GM12892 (cell line): Measurements from ENCODE around the gene GRK4.

Experiments used
- DNase-seq: peaks from one replicate; pipeline ENCODE4 v3.0.0; 2011; ENCODE audit not compliant: insufficient read length
- FAIRE-seq: peaks from 2 replicates; lab custom pipeline; 2011; peaks lifted over from hg19 to GRCh38; lab: Jason Lieb, UNC
- POLR2A ChIP-seq: IDR thresholded peaks from 2 replicates; pipeline ENCODE4 v1.6.1; 2011; ENCODE audit warnings: low read depth, low read length, control low read depth
- POLR2AphosphoS5 ChIP-seq: IDR thresholded peaks from 2 replicates; pipeline ENCODE4 v1.6.1; 2011; ENCODE audit warnings: low read depth, low read length, control low read depth
- TAF1 ChIP-seq: IDR thresholded peaks from 2 replicates; pipeline ENCODE4 v1.6.1; 2011; ENCODE audit warnings: low read depth, mild to moderate bottlenecking, control low read depth, low read length, borderline replicate concordance

Gene GRK4

GRCh38 chr4:3021127-3021526 lies 57.8 kb downstream of the GRK4 start:
- no peak for FAIRE-seq
- DNase-seq = no peak
- no peak for TF ChIP-seq POLR2A
- TF ChIP-seq POLR2AphosphoS5 = no peak
- TF ChIP-seq TAF1 = no peak

GRCh38 chr4:3021627-3022026 lies 58.3 kb downstream of the GRK4 start:
- TF ChIP-seq TAF1 (no peak), POLR2A (no peak), POLR2AphosphoS5 (no peak)
- peak; percentile 51 for FAIRE-seq
- peak; percentile 47 for DNase-seq

- DNase-seq (no peak), FAIRE-seq (no peak)
- no peak for TF ChIP-seq POLR2AphosphoS5
- TF ChIP-seq POLR2A = no peak
- no peak for TF ChIP-seq TAF1
Observed at GRCh38 chr4:3022112-3022511, 58.7 kb downstream of the GRK4 start.

GRCh38 chr4:3022651-3023050 lies 59.3 kb downstream of the GRK4 start:
- TF ChIP-seq POLR2A (no peak), POLR2AphosphoS5 (no peak), TAF1 (no peak)
- FAIRE-seq (no peak), DNase-seq (no peak)

GRCh38 chr4:3025881-3026280 lies 62.5 kb downstream of the GRK4 start:
- FAIRE-seq (no peak), DNase-seq (no peak)
- TF ChIP-seq POLR2A (no peak), TAF1 (no peak), POLR2AphosphoS5 (no peak)

- FAIRE-seq = no peak
- TF ChIP-seq POLR2A (no peak), TAF1 (no peak)
- DNase-seq = no peak
Observed at GRCh38 chr4:3026540-3026939, 63.2 kb downstream of the GRK4 start.

GRCh38 chr4:3029464-3029863 lies 66.1 kb downstream of the GRK4 start:
- DNase-seq = no peak
- TF ChIP-seq POLR2AphosphoS5 (no peak), TAF1 (no peak), POLR2A (no peak)
- no peak for FAIRE-seq

GRCh38 chr4:3030566-3031356 lies 67.4 kb downstream of the GRK4 start:
- TF ChIP-seq POLR2AphosphoS5 = no peak
- no peak for TF ChIP-seq TAF1
- TF ChIP-seq POLR2A = no peak
- no peak for FAIRE-seq
- no peak for DNase-seq

GRCh38 chr4:3031357-3032082 lies 68.1 kb downstream of the GRK4 start:
- DNase-seq (no peak), FAIRE-seq (no peak)
- no peak for TF ChIP-seq POLR2A
- no peak for TF ChIP-seq POLR2AphosphoS5
- TF ChIP-seq TAF1 = no peak

GRCh38 chr4:3034231-3034630 lies 70.9 kb downstream of the GRK4 start:
- FAIRE-seq (peak; percentile 69), DNase-seq (no peak)
- TF ChIP-seq POLR2A (no peak), TAF1 (no peak), POLR2AphosphoS5 (no peak)

- no peak for DNase-seq
- TF ChIP-seq TAF1 = no peak
- no peak for TF ChIP-seq POLR2AphosphoS5
- no peak for TF ChIP-seq POLR2A
- no peak for FAIRE-seq
Observed at GRCh38 chr4:3035249-3035648, 71.9 kb downstream of the GRK4 start.

- FAIRE-seq = no peak
- DNase-seq = no peak
- TF ChIP-seq TAF1 (no peak), POLR2A (no peak), POLR2AphosphoS5 (no peak)
Observed at GRCh38 chr4:3035674-3036073, 72.3 kb downstream of the GRK4 start.
